GM12892 (cell line): ENCODE data around the gene DPYD.

Experiments
- POLR2A ChIP-seq: IDR thresholded peaks from 2 replicates; pipeline ENCODE4 v1.6.1; 2011; ENCODE audit warnings: low read depth, low read length, control low read depth
- TAF1 ChIP-seq: IDR thresholded peaks from 2 replicates; pipeline ENCODE4 v1.6.1; 2011; ENCODE audit warnings: low read depth, mild to moderate bottlenecking, control low read depth, low read length, borderline replicate concordance

- TF ChIP-seq TAF1 (no peak), POLR2A (no peak)
These were observed 842.0 kb downstream of the DPYD start for GRCh38 chr1:97078872-97079271.
